ENCODE results near the gene ARSJ. TPM values are rescaled to one million over a fixed set of nuclear protein-coding genes. Genes with fewer than 3 reads are reported as not detected.

ARSJ gene
- total and polyA plus RNA-seq, 2 experiments from 2014 or later, result 4.3 to 6.6 TPM

DNA sequence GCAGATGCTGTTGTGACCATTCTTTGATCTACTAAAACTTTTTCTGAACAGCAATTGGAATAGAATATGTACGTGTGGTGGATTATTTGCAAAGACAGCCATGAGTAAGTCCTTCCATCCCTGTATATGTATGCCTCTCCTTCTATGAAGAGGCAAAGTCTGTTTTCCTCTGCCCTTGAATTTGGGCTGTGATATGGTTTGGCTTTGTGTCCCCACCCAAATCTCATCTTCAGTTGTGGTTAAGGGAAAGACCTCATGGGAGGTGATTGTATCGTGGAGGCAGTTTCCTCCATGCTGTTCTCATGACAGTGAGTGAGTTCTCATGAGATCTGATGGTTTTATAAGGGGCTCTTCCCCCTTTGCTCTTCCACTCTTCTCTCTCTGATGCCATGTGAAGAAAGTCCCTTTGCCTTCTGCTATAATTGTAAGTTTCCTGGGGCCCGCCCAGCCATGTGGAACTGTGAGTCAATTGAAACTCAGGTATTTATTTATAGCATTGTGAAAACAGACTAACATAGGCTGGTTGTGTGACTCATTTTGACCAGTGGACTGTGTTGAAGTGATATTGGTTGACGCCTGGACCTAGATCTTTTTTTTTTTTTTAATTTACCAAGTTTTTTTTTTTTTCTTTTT lies 109.6 kb downstream of the ARSJ start:
- no peak overlapping the region for H3K4me3 Mint-ChIP-seq
- Histone ChIP-seq H3K27ac (ENCODE audit: low read depth) (no peak overlapping the region), H3K79me2 (replicated peaks; ENCODE audit: insufficient read depth) (no peaks in the 10 kb centered on the region), H3K27me3 (ENCODE audit: insufficient read depth) (no peaks in the 10 kb centered on the region), H3F3A (replicated peaks; ENCODE audit: low read depth) (no peaks in the 10 kb centered on the region), H2AFZ (no peak overlapping the region), H3K4me1 (ENCODE audit: insufficient read depth) (peaks cover 26% of the 10 kb centered on the region), H3K36me3 (ENCODE audit: insufficient read depth) (no peaks in the 10 kb centered on the region), H3K4me3 (no peak overlapping the region), H3K9me2 (ENCODE audit: insufficient read depth) (0 out of 2 replicates have a peak, but pooled peaks cover 5% of the 10 kb centered on the region), H3K4me2 (no peak overlapping the region), H4K20me1 (replicated peaks; ENCODE audit: insufficient read depth) (no peaks in the 10 kb centered on the region)
- ATAC-seq (no peak), DNase-seq (ENCODE audit: low spot score) (no peak)
- H3K36me3 Mint-ChIP-seq (ENCODE audit: low read depth), result peaks cover 4% of the 10 kb centered on the region; the same call in 1 of the 3 replicates
- H3K27me3 Mint-ChIP-seq (ENCODE audit: insufficient read depth, low read depth, poor library complexity), result no peaks in the 10 kb centered on the region
- TF ChIP-seq NANOG (IDR thresholded peaks at IDR 0.05; ENCODE audit: borderline replicate concordance) (no peak), CREB1 (CRISPR knock-in tag; IDR thresholded peaks at IDR 0.05; ENCODE audit: low read depth) (no peak)
- TF ChIP-seq, protein P1, sequence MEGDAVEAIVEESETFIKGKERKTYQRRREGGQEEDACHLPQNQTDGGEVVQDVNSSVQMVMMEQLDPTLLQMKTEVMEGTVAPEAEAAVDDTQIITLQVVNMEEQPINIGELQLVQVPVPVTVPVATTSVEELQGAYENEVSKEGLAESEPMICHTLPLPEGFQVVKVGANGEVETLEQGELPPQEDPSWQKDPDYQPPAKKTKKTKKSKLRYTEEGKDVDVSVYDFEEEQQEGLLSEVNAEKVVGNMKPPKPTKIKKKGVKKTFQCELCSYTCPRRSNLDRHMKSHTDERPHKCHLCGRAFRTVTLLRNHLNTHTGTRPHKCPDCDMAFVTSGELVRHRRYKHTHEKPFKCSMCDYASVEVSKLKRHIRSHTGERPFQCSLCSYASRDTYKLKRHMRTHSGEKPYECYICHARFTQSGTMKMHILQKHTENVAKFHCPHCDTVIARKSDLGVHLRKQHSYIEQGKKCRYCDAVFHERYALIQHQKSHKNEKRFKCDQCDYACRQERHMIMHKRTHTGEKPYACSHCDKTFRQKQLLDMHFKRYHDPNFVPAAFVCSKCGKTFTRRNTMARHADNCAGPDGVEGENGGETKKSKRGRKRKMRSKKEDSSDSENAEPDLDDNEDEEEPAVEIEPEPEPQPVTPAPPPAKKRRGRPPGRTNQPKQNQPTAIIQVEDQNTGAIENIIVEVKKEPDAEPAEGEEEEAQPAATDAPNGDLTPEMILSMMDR (conservative IDR thresholded peaks at IDR 0.05; ENCODE audit: low read depth in 2 of 2), result no peak
- TF ChIP-seq, protein P2, sequence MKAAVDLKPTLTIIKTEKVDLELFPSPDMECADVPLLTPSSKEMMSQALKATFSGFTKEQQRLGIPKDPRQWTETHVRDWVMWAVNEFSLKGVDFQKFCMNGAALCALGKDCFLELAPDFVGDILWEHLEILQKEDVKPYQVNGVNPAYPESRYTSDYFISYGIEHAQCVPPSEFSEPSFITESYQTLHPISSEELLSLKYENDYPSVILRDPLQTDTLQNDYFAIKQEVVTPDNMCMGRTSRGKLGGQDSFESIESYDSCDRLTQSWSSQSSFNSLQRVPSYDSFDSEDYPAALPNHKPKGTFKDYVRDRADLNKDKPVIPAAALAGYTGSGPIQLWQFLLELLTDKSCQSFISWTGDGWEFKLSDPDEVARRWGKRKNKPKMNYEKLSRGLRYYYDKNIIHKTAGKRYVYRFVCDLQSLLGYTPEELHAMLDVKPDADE (IDR thresholded peaks at IDR 0.05), result no peak
- TF ChIP-seq, protein P3, sequence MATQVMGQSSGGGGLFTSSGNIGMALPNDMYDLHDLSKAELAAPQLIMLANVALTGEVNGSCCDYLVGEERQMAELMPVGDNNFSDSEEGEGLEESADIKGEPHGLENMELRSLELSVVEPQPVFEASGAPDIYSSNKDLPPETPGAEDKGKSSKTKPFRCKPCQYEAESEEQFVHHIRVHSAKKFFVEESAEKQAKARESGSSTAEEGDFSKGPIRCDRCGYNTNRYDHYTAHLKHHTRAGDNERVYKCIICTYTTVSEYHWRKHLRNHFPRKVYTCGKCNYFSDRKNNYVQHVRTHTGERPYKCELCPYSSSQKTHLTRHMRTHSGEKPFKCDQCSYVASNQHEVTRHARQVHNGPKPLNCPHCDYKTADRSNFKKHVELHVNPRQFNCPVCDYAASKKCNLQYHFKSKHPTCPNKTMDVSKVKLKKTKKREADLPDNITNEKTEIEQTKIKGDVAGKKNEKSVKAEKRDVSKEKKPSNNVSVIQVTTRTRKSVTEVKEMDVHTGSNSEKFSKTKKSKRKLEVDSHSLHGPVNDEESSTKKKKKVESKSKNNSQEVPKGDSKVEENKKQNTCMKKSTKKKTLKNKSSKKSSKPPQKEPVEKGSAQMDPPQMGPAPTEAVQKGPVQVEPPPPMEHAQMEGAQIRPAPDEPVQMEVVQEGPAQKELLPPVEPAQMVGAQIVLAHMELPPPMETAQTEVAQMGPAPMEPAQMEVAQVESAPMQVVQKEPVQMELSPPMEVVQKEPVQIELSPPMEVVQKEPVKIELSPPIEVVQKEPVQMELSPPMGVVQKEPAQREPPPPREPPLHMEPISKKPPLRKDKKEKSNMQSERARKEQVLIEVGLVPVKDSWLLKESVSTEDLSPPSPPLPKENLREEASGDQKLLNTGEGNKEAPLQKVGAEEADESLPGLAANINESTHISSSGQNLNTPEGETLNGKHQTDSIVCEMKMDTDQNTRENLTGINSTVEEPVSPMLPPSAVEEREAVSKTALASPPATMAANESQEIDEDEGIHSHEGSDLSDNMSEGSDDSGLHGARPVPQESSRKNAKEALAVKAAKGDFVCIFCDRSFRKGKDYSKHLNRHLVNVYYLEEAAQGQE (IDR thresholded peaks at IDR 0.05; ENCODE audit: unreplicated experiment), result no peak
- peaks cover 28% of the 10 kb centered on the region for H3K4me1 Mint-ChIP-seq
- no peaks in the 10 kb centered on the region; the same call in 1 of the 3 replicates for H3K9me3 Mint-ChIP-seq
- H3K27ac Mint-ChIP-seq, result no peak overlapping the region

DNA sequence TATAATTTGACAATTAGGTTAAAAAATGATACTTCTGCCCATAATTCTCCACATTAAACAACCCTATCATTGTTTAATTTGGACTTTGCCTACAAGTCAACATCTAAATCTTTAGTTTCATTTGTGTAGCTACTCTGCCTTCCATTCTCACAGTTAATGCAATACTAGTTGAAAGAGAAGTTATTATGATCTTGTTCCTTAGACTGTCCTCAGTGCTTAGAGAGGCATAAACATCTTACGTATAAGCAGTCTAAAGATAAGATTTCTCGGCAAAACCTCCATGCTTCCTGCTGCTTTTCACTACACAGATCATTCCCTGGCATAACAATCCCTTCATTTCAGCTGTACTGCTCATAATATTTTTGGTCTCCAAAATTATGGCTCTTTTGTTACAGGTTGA lies 112.8 kb downstream of the ARSJ start:
- Histone ChIP-seq H3K9me2 (ENCODE audit: insufficient read depth) (0 out of 2 replicates have a peak, but pooled peaks cover 5% of the 10 kb centered on the region), H4K20me1 (replicated peaks; ENCODE audit: insufficient read depth) (no peaks in the 10 kb centered on the region), H3K4me1 (ENCODE audit: insufficient read depth) (peaks cover 10% of the 10 kb centered on the region), H3F3A (replicated peaks; ENCODE audit: low read depth) (no peaks in the 10 kb centered on the region), H3K27ac (ENCODE audit: low read depth) (no peak overlapping the region), H3K4me2 (no peak overlapping the region), H3K79me2 (replicated peaks; ENCODE audit: insufficient read depth) (no peaks in the 10 kb centered on the region), H3K4me3 (no peak overlapping the region), H3K36me3 (ENCODE audit: insufficient read depth) (no peaks in the 10 kb centered on the region), H3K27me3 (ENCODE audit: insufficient read depth) (no peaks in the 10 kb centered on the region), H2AFZ (no peak overlapping the region)
- Mint-ChIP-seq H3K4me3 (no peak overlapping the region), H3K27me3 (ENCODE audit: insufficient read depth, low read depth, poor library complexity) (no peaks in the 10 kb centered on the region), H3K27ac (no peak overlapping the region), H3K36me3 (ENCODE audit: low read depth) (peaks cover 4% of the 10 kb centered on the region; the same call in 1 of the 3 replicates), H3K9me3 (no peaks in the 10 kb centered on the region; the same call in 1 of the 3 replicates), H3K4me1 (peaks cover 11% of the 10 kb centered on the region)
- no peak for ATAC-seq
- no peak for DNase-seq (ENCODE audit: low spot score)
- TF ChIP-seq, protein P2 (IDR thresholded peaks at IDR 0.05), result no peak
- TF ChIP-seq JUNB (IDR thresholded peaks at IDR 0.05; ENCODE audit: unreplicated experiment) (no peak), CREB1 (CRISPR knock-in tag; IDR thresholded peaks at IDR 0.05; ENCODE audit: low read depth) (no peak), POLR2AphosphoS5 (IDR thresholded peaks at IDR 0.05; ENCODE audit: low read depth) (no peak), STAT1 (IDR thresholded peaks at IDR 0.05; ENCODE audit: unreplicated experiment) (no peak), ZNF114 (CRISPR knock-in tag; IDR thresholded peaks at IDR 0.05) (no peak)
- TF ChIP-seq, protein P3 (IDR thresholded peaks at IDR 0.05; ENCODE audit: unreplicated experiment), result no peak
- TF ChIP-seq, protein P1 (conservative IDR thresholded peaks at IDR 0.05; ENCODE audit: low read depth in 2 of 2), result no peak

Data from GM23338 (cell line).